Spinal cord (tissue), 10 donors: ENCODE data around the gene MVB12B. TPM values are rescaled to one million over a fixed set of nuclear protein-coding genes. Genes with fewer than 3 reads are reported as not detected.

Experiments
- DNase-seq, 6 donors: peaks; one replicate each; pipeline versions ENCODE4 v3.0.0 to v3.0.0-alpha.2; 2013 to 2015; ENCODE audit warnings: low spot score in 6 of 6, low read depth in 4 of 6
- H3K27ac ChIP-seq: one replicate; pipeline ENCODE4 v1.5.1; 2013; ENCODE audit warnings: low read depth, low read length, control low read depth
- H3K27me3 ChIP-seq: one replicate; pipeline ENCODE4 v1.6.1; 2013; ENCODE audit warnings: low read length; ENCODE audit not compliant: control insufficient read depth, insufficient read depth
- H3K36me3 ChIP-seq: one replicate; pipeline ENCODE4 v1.6.1; 2013; ENCODE audit warnings: low read length; ENCODE audit not compliant: control insufficient read depth, insufficient read depth
- H3K4me1 ChIP-seq: one replicate; pipeline ENCODE4 v1.6.1; 2013; ENCODE audit warnings: low read length; ENCODE audit not compliant: control insufficient read depth, insufficient read depth
- H3K4me3 ChIP-seq: one replicate; pipeline ENCODE4 v1.5.1; 2013; ENCODE audit warnings: low read depth, low read length, control low read depth
- H3K9me3 ChIP-seq: one replicate; pipeline ENCODE4 v1.6.1; 2013; ENCODE audit warnings: low read length; ENCODE audit not compliant: control insufficient read depth, insufficient read depth
- WGBS: methylation state at CpG from one replicate; pipeline ENCODE4 v1.1.5; 2013; ENCODE audit warnings: missing lambda C conversion rate; ENCODE audit not compliant: insufficient coverage; 5-methylcytosine and 5-hydroxymethylcytosine counted together
- polyA plus RNA-seq, 2 donors: library from polyadenylated mRNA; unstranded; fragments of 120-200 nt; gene quantifications; one replicate each; pipeline ENCODE4 v1.2.1, GENCODE V29; 2013; ENCODE audit not compliant: insufficient read length in 2 of 2
- total RNA-seq, 2 donors: library from RNA; depleted of rRNA in 1 of 2; stranded (reverse); fragments of 120-200 nt in 1 of 2; fragments of >200 nt in 1 of 2; gene quantifications; one replicate each; pipeline versions ENCODE4 v1.2.3 to v1.2.4, GENCODE V29; 2013 to 2014
- donor health status: healthy.

MVB12B gene
- total and polyA plus RNA-seq, 4 donors = 28.9 to 84.2 (median 55.6) TPM

- H3K4me3 ChIP-seq = no peak overlapping the region
- no peak overlapping the region for H3K27ac ChIP-seq
- peaks cover 67% of the 10 kb centered on the region for H3K36me3 ChIP-seq
- peaks cover 45% of the 10 kb centered on the region for H3K4me1 ChIP-seq
- H3K9me3 ChIP-seq = no peaks in the 10 kb centered on the region
- DNase-seq = peak in 4 of 6 donors; percentile 63 to 96 (median 84)
- 20% methylated on average over 35 of the region's 37 CpGs for WGBS
- peaks cover 3% of the 10 kb centered on the region for H3K27me3 ChIP-seq
These were observed 174.2 kb downstream of the MVB12B start for GRCh38 chr9:126500600-126501382.

DNA sequence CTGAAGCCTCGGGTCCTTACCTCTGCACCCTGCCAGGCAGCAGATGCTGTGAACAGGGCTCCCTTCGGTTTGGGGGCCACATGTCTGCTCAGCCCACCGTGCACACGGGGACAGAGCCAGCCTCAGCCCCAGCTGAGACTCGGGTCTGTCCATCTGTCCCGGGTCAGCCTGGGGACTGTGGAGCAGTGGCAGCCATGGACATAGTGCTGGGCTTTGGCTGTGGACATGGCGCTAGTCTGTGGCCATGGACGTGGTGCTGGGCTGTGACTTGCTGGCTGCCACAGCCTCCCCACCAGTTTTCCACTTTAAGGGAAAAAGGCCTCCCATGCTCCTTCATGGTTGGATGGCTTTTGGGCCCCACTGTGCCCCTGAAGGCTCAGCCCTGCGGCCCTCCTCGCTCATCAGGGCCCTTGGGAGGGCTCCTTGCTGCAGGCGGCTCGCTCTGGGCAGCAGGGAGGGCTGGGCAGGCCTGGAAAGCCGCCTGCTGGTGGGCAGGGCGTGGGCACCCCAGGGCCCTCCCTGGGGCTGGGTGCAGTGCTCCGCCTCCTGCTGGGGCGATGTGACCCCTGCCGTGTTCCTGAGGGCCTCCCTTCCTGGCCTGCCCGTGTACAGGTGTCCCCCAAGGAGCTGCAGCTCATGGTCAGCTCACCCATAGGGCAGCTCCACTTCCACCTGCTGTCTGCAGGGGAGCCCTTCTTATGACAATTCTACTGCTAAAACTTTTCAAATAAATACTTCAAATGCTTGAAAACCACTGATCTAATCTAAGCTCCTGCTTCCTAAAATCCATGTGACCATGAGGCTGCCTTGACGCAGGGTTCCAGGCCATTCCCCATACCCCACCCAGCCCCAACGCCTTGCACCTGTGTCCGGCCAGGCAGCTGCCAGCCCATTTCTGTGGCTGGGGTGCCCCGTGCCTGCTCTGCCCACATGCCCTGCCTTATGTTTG is 175.0 kb downstream of the MVB12B start:
- WGBS = 94% methylated on average over 22 of the region's 22 CpGs
- Histone ChIP-seq H3K4me1 (peaks cover 50% of the 10 kb centered on the region), H3K27ac (no peak overlapping the region)

GRCh38 chr9:126502417-126503332 is 176.0 kb downstream of the MVB12B start:
- Histone ChIP-seq H3K4me3 (no peak overlapping the region), H3K27me3 (peaks cover 3% of the 10 kb centered on the region), H3K4me1 (peaks cover 47% of the 10 kb centered on the region), H3K36me3 (peaks cover 71% of the 10 kb centered on the region), H3K9me3 (no peaks in the 10 kb centered on the region), H3K27ac (no peak overlapping the region)
- 88% methylated on average over 31 of the region's 34 CpGs for WGBS
- DNase-seq = no peak

More for the DNA sequence above, 175.0 kb downstream of the MVB12B start:
- no peak overlapping the region for H3K4me3 ChIP-seq
- H3K27me3 ChIP-seq = peaks cover 3% of the 10 kb centered on the region
- DNase-seq = no peak
- H3K36me3 ChIP-seq = peaks cover 73% of the 10 kb centered on the region
- H3K9me3 ChIP-seq = no peaks in the 10 kb centered on the region

- Histone ChIP-seq H3K27ac (no peak overlapping the region), H3K9me3 (no peaks in the 10 kb centered on the region), H3K4me1 (peaks cover 43% of the 10 kb centered on the region), H3K4me3 (no peak overlapping the region), H3K27me3 (peaks cover 3% of the 10 kb centered on the region), H3K36me3 (peaks cover 68% of the 10 kb centered on the region)
- no peak for DNase-seq
- WGBS = 85% methylated on average over 26 of the region's 28 CpGs
These were observed 176.9 kb downstream of the MVB12B start for GRCh38 chr9:126503333-126504085.

DNA sequence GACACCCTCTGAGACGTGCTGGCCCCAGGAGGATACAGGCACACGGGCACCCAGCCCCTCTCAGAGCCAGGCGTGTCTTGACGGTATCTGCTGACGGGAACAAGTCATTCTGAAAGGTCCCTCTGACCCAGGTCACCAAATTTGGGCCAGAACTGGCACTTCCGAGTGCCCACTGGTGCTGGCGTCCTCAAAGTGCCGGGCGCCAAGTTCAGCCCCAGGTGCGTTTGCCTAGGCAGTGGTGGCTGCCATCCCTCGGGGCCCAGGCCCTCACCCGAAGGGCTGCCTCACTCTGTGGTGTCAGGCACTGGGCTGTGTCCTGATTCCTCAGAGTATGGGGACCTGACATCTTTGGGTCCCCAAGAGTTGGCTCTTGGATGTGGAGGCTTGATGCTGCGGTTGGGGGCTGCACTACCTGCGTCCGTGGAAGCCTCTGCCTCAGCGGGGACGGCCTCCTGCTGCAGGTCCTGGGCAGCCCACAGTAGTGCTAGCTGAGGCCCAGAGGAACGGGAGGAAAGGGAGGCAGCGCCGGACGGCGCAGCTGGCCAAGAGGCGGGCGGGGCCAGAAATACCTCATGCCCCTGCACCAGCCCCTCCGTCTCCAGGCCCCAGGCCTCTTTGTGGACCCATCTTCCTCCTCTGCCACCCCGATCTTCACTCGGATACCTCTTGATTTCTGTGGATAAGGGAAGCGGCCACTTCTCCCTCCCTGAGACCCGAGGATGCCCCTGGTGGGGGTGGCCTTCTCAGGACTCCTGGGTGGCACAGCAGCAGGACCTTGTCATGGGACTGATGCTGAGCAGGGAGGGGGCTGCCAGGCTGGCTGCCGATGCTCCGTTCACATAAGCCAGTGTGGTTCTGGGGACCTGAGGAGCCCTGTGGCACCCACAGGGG is 177.7 kb downstream of the MVB12B start:
- Histone ChIP-seq H3K27me3 (peaks cover 3% of the 10 kb centered on the region), H3K4me1 (peaks cover 35% of the 10 kb centered on the region), H3K36me3 (peaks cover 67% of the 10 kb centered on the region), H3K27ac (no peak overlapping the region), H3K9me3 (no peaks in the 10 kb centered on the region), H3K4me3 (no peak overlapping the region)
- 95% methylated on average over 20 of the region's 31 CpGs for WGBS
- no peak for DNase-seq

DNA sequence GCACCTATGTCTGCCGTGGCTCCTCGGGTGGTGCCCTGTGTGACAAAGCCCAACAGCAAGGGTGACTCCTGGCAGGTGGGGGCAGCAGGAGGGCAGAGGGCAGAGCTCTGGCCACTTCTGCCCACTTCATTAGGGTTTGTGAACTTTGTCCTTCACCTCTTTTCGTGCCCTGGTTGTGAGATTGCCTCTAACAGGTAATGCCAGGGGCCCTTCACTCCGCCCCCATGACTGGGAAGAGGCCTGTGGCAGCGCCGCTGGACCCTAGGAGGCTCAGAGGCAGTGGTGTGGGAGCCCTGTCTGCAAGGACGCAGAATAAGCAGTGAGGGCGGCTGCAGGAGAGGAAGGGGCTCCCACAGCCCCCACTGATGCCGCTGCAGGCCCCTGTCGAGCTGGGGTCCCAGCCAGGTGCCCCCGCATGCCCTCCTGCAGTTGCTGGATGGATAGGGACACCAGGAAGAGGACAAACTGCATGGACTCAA is 178.4 kb downstream of the MVB12B start:
- H3K4me3 ChIP-seq = no peak overlapping the region
- 94% methylated on average over 11 of the region's 11 CpGs for WGBS
- H3K4me1 ChIP-seq = peaks cover 28% of the 10 kb centered on the region
- H3K36me3 ChIP-seq = peaks cover 64% of the 10 kb centered on the region
- peaks cover under 1% of the 10 kb centered on the region for H3K27me3 ChIP-seq
- no peak overlapping the region for H3K27ac ChIP-seq
- no peak for DNase-seq
- no peaks in the 10 kb centered on the region for H3K9me3 ChIP-seq

GRCh38 chr9:126505697-126506346 is 179.2 kb downstream of the MVB12B start:
- Histone ChIP-seq H3K4me3 (no peak overlapping the region), H3K27ac (no peak overlapping the region), H3K9me3 (no peaks in the 10 kb centered on the region), H3K36me3 (peaks cover 62% of the 10 kb centered on the region), H3K27me3 (no peaks in the 10 kb centered on the region), H3K4me1 (peaks cover 20% of the 10 kb centered on the region)
- no peak for DNase-seq
- whole genome bisulfite sequencing = 93% methylated on average over 5 of the region's 11 CpGs
